Endothelial cell of umbilical vein (primary cell): ENCODE data around the gene GRIA4. TPM values are rescaled to one million over a fixed set of nuclear protein-coding genes. Genes with fewer than 3 reads are reported as not detected.

ENCODE experiments used
- BruUV-seq: library from RNA; stranded (reverse); fragments of 400-500 nt; replicated peaks from 2 replicates; lab custom pipeline; 2021; lab: Mats Ljungman, UMichigan
- CTCF ChIA-PET: fragments of 300-600, 350-600 bp; sonication (Branson Sonifier 250); formaldehyde crosslinking; loops from one replicate; lab custom pipeline; 2021; ENCODE audit warnings: antibody characterized with exemption, inconsistent platforms; lab: Charles Lee
- POLR2A ChIA-PET: fragments of 300-600, 350-600 bp; sonication (Branson Sonifier 250); formaldehyde crosslinking; loops from one replicate; lab custom pipeline; 2021; ENCODE audit warnings: antibody characterized with exemption, inconsistent platforms; lab: Charles Lee
- DNase-seq: peaks from one replicate; pipeline ENCODE4 v3.0.0-alpha.2; 2011; ENCODE audit warnings: low read depth, low spot score
- FAIRE-seq: peaks from 2 replicates; lab custom pipeline; 2011; peaks lifted over from hg19 to GRCh38; lab: Jason Lieb, UNC
- H2AFZ ChIP-seq: 2 replicates; pipeline ENCODE4 v1.6.0; 2012; ENCODE audit warnings: low read depth, low read length, control low read depth, inconsistent platforms
- H3K27ac ChIP-seq: 2 replicates; pipeline ENCODE4 v1.5.1; 2011; ENCODE audit warnings: low read depth, mild to moderate bottlenecking, control low read depth, low read length, moderate library complexity; ENCODE audit not compliant: insufficient read depth
- H3K27me3 ChIP-seq, 2 experiments: 2 replicates each; pipeline versions ENCODE4 v1.6.0 to v1.6.1; 2011; ENCODE audit warnings: low read length in 2 of 2, mixed read lengths in 1 of 2; ENCODE audit not compliant: control insufficient read depth in 2 of 2, insufficient read depth in 2 of 2
- H3K36me3 ChIP-seq, 2 experiments: 2 replicates in 1 of 2; 3 replicates in 1 of 2; pipeline ENCODE4 v1.5.1; 2011; ENCODE audit warnings: low read length in 2 of 2, mild to moderate bottlenecking in 1 of 2, moderate library complexity in 1 of 2; ENCODE audit not compliant: control insufficient read depth in 2 of 2, insufficient read depth in 2 of 2; ENCODE audit errors: extremely low read depth in 1 of 2
- H3K4me1 ChIP-seq: 3 replicates; pipeline ENCODE4 v1.5.1; 2011; ENCODE audit warnings: mild to moderate bottlenecking, low read length; ENCODE audit not compliant: control insufficient read depth, insufficient read depth; ENCODE audit errors: extremely low read depth
- H3K4me2 ChIP-seq: 2 replicates; pipeline ENCODE4 v1.6.1; 2011; ENCODE audit warnings: low read length, control low read depth, mixed read lengths; ENCODE audit not compliant: insufficient read depth
- H3K4me3 ChIP-seq, 3 experiments: fragments of 200-600 bp in 1 of 3; sonication (generic), shearing (Covaris generic) in 1 of 3; replicated peaks in 1 of 3; 2 replicates each; pipeline ENCODE4 v1.5.1; 2011 to 2016; ENCODE audit warnings: control low read depth in 3 of 3, low read length in 3 of 3, mild to moderate bottlenecking in 2 of 3, inconsistent platforms in 1 of 3, low read depth in 1 of 3, moderate library complexity in 1 of 3; ENCODE audit not compliant: insufficient read depth in 1 of 3
- H3K79me2 ChIP-seq: 2 replicates; pipeline ENCODE4 v1.6.0; 2012; ENCODE audit warnings: low read length, inconsistent platforms; ENCODE audit not compliant: control insufficient read depth, insufficient read depth
- H3K9ac ChIP-seq: replicated peaks from 2 replicates; pipeline ENCODE3; 2011; ENCODE audit warnings: low read length, control low read depth; ENCODE audit not compliant: insufficient read depth; ENCODE audit errors: extremely low read depth
- H3K9me1 ChIP-seq: replicated peaks from 3 replicates; pipeline ENCODE4 v1.6.0; 2011; ENCODE audit warnings: mild to moderate bottlenecking, low read length; ENCODE audit not compliant: control insufficient read depth, insufficient read depth; ENCODE audit errors: extremely low read depth
- H3K9me3 ChIP-seq: replicated peaks from 2 replicates; pipeline ENCODE4 v1.5.1; 2012; ENCODE audit warnings: low read length, inconsistent platforms; ENCODE audit not compliant: control insufficient read depth, insufficient read depth
- H4K20me1 ChIP-seq: replicated peaks from 2 replicates; pipeline ENCODE3; 2011; ENCODE audit warnings: mild to moderate bottlenecking, low read length; ENCODE audit not compliant: control insufficient read depth, insufficient read depth; ENCODE audit errors: extremely low read depth
- CTCF ChIP-seq, 2 donors: IDR thresholded peaks; 1 replicate in 1 of 2; 2 replicates in 1 of 2; pipeline ENCODE4 v1.5.1; 2011; ENCODE audit warnings: low read length in 2 of 2, mild to moderate bottlenecking in 2 of 2, moderate library complexity in 2 of 2, control low read depth in 1 of 2, inconsistent platforms in 1 of 2, low read depth in 1 of 2; ENCODE audit not compliant: insufficient read depth in 1 of 2; ENCODE audit errors: extremely low read depth in 1 of 2
- EZH2 ChIP-seq: IDR thresholded peaks from 2 replicates; pipeline ENCODE4 v1.6.1; 2012; ENCODE audit warnings: borderline replicate concordance, low read depth, mild to moderate bottlenecking, moderate library complexity, low read length, inconsistent platforms; ENCODE audit not compliant: severe bottlenecking
- FOS ChIP-seq: IDR thresholded peaks from 2 replicates; pipeline ENCODE4 v1.6.1; 2011; ENCODE audit warnings: mild to moderate bottlenecking, low read length, moderate library complexity, borderline replicate concordance; ENCODE audit not compliant: insufficient read depth
- GATA2 ChIP-seq: IDR thresholded peaks from 2 replicates; pipeline ENCODE4 v1.7.0; 2011; ENCODE audit warnings: low read depth, mild to moderate bottlenecking, moderate library complexity, mixed read lengths, low read length; ENCODE audit not compliant: insufficient read length, insufficient read depth
- JUN ChIP-seq: IDR thresholded peaks from 2 replicates; pipeline ENCODE4 v1.6.1; 2011; ENCODE audit warnings: borderline replicate concordance, low read depth; ENCODE audit not compliant: insufficient read length, insufficient read depth
- MAX ChIP-seq: IDR thresholded peaks from 2 replicates; pipeline ENCODE4 v1.6.1; 2011; ENCODE audit not compliant: insufficient read depth, insufficient read length
- MYC ChIP-seq: IDR thresholded peaks from one replicate; pipeline ENCODE4 v1.6.1; 2011; ENCODE audit warnings: mild to moderate bottlenecking, low read depth, low read length
- POLR2A ChIP-seq: IDR thresholded peaks from 2 replicates; pipeline ENCODE4 v1.6.1; 2012; ENCODE audit warnings: low read depth, mild to moderate bottlenecking, control low read depth, low read length
- POLR2AphosphoS5 ChIP-seq: IDR thresholded peaks from 2 replicates; pipeline ENCODE4 v1.6.1; 2012; ENCODE audit warnings: low read depth, mild to moderate bottlenecking, control low read depth, low read length, moderate library complexity; ENCODE audit not compliant: insufficient read depth
- dilution Hi-C: fragments of 300-500 bp; cut with MboI; formaldehyde crosslinking; loops from one replicate; pipeline ENCODE4 v1.15.0; 2019; ENCODE audit warnings: low sequenced_read_pairs; ENCODE audit not compliant: extremely low pct_ligation_motif_present
- intact Hi-C: fragments of 100-400 bp; cut with micrococcal nuclease; formaldehyde crosslinking; loops from one replicate; pipeline ENCODE4 v1.10.0; 2022
- polyA plus RNA-seq, 4 experiments: library from polyadenylated mRNA; depleted of rRNA in 3 of 4; stranded (reverse) in 3 of 4; unstranded in 1 of 4; fragments of >200 nt; gene quantifications; 2 replicates each; pipeline versions ENCODE4 v1.2.1 to v1.2.3, GENCODE V29; 2011 to 2012; ENCODE audit warnings: missing spikeins in 1 of 4
- total RNA-seq: library from RNA; stranded (reverse); gene quantifications from 2 replicates; pipeline ENCODE4 v1.2.3, GENCODE V29; 2021

GRIA4 gene
- total and polyA plus RNA-seq, 2 donors (not counting 3 experiments of a cell fraction or from before 2014, with no cell fraction given): not detected

GRCh38 chr11:105854269-105854668 lies 244.4 kb downstream of the GRIA4 start:
- FAIRE-seq (no peak), DNase-seq (no peak)
- no peak overlapping the region for H3K4me2 ChIP-seq
- ChIA-PET CTCF (interaction anchor here (1.1 kb wide), 1 partner anchor 9 kb away, joined by 3 read pairs; no protein-coding TSS in a partner anchor), POLR2A (no interaction called here)
- no peak overlapping the region for H3K27ac ChIP-seq
- no peaks in the 10 kb centered on the region for H3K9me3 ChIP-seq
- no TSS peak for BruUV-seq
- no peaks in the 10 kb centered on the region for H3K79me2 ChIP-seq
- H2AFZ ChIP-seq: no peak overlapping the region
- H3K36me3 ChIP-seq: no peaks in the 10 kb centered on the region
- no peak overlapping the region for H3K4me3 ChIP-seq
- no peaks in the 10 kb centered on the region for H3K9me1 ChIP-seq
- dilution Hi-C loops (no loop called here), intact Hi-C loops (no loop called here)
- H3K9ac ChIP-seq: no peak overlapping the region
- TF ChIP-seq MYC: no peak
- TF ChIP-seq CTCF (IDR thresholded peaks at IDR 0.05; ENCODE audit: extremely low read depth in 1 of 2, insufficient read depth in 1 of 2, low read depth in 1 of 2, low read length in 2 of 2): no peak
- no peaks in the 10 kb centered on the region for H3K4me1 ChIP-seq
- H4K20me1 ChIP-seq: no peaks in the 10 kb centered on the region
- H3K27me3 ChIP-seq: no peaks in the 10 kb centered on the region

GRCh38 chr11:105856954-105857353 lies 247.1 kb downstream of the GRIA4 start:
- POLR2A ChIA-PET: no interaction called here
- no peak overlapping the region for H2AFZ ChIP-seq
- intact Hi-C loops: no loop called here
- no peaks in the 10 kb centered on the region for H3K36me3 ChIP-seq
- BruUV-seq: no TSS peak
- FAIRE-seq (no peak), DNase-seq (no peak)
- H3K9me3 ChIP-seq: no peaks in the 10 kb centered on the region
- H3K79me2 ChIP-seq: no peaks in the 10 kb centered on the region
- CTCF ChIA-PET: no interaction called here
- H3K4me1 ChIP-seq: no peaks in the 10 kb centered on the region
- no peak overlapping the region for H3K4me2 ChIP-seq
- H3K9ac ChIP-seq: no peak overlapping the region
- TF ChIP-seq MAX (no peak), FOS (no peak), JUN (no peak), MYC (no peak), EZH2 (no peak), GATA2 (no peak), CTCF (IDR thresholded peaks at IDR 0.05; ENCODE audit: extremely low read depth in 1 of 2, insufficient read depth in 1 of 2, low read depth in 1 of 2, low read length in 2 of 2) (no peak), POLR2A (no peak), POLR2AphosphoS5 (no peak)
- no peaks in the 10 kb centered on the region for H4K20me1 ChIP-seq
- no peaks in the 10 kb centered on the region for H3K27me3 ChIP-seq
- dilution Hi-C loops: no loop called here
- no peak overlapping the region for H3K4me3 ChIP-seq
- no peaks in the 10 kb centered on the region for H3K9me1 ChIP-seq
- H3K27ac ChIP-seq: no peak overlapping the region
